H9 (cell line): ENCODE measurements around the gene GCK. TPM values are rescaled to one million over a fixed set of nuclear protein-coding genes. Genes with fewer than 3 reads are reported as not detected.

Source experiments
- DNase-seq: peaks from one replicate; pipeline ENCODE4 v3.0.0-alpha.2; 2017
- H2AFZ ChIP-seq: one replicate; pipeline ENCODE4 v1.6.1; 2013; ENCODE audit warnings: mild to moderate bottlenecking, low read length, control low read depth, moderate library complexity
- H2AK5ac ChIP-seq: 2 replicates; pipeline ENCODE4 v1.6.1; 2013; ENCODE audit warnings: low read length, control low read depth, mixed read lengths; ENCODE audit not compliant: insufficient read length
- H2BK120ac ChIP-seq: one replicate; pipeline ENCODE4 v1.6.1; 2013; ENCODE audit warnings: low read depth, mild to moderate bottlenecking, low read length, control low read depth, inconsistent platforms; ENCODE audit not compliant: poor library complexity, severe bottlenecking
- H2BK12ac ChIP-seq: 2 replicates; pipeline ENCODE4 v1.6.1; 2013; ENCODE audit warnings: low read length, control low read depth, mixed read lengths, low read depth; ENCODE audit not compliant: insufficient read length
- H2BK15ac ChIP-seq: 2 replicates; pipeline ENCODE4 v1.6.1; 2013; ENCODE audit warnings: low read depth, low read length, control low read depth
- H2BK20ac ChIP-seq: one replicate; pipeline ENCODE4 v1.6.1; 2013; ENCODE audit warnings: low read depth, mild to moderate bottlenecking, low read length, control low read depth, inconsistent platforms; ENCODE audit not compliant: poor library complexity, severe bottlenecking
- H2BK5ac ChIP-seq: 2 replicates; pipeline ENCODE4 v1.6.1; 2013; ENCODE audit warnings: low read length, control low read depth, mixed read lengths; ENCODE audit not compliant: insufficient read length
- H3K14ac ChIP-seq: 2 replicates; pipeline ENCODE4 v1.6.1; 2013; ENCODE audit warnings: low read length, control low read depth; ENCODE audit not compliant: insufficient read depth
- H3K18ac ChIP-seq: 2 replicates; pipeline ENCODE4 v1.6.1; 2013; ENCODE audit warnings: low read depth, mild to moderate bottlenecking, mixed read lengths, low read length, control low read depth; ENCODE audit not compliant: insufficient read length
- H3K23ac ChIP-seq: 2 replicates; pipeline ENCODE4 v1.6.1; 2013; ENCODE audit warnings: low read length, control low read depth, mixed read lengths, low read depth; ENCODE audit not compliant: insufficient read length
- H3K23me2 ChIP-seq: 2 replicates; pipeline ENCODE4 v1.6.1; 2013; ENCODE audit warnings: low read depth, mild to moderate bottlenecking, mixed read lengths, low read length, control low read depth; ENCODE audit not compliant: insufficient read length, poor library complexity, severe bottlenecking
- H3K27ac ChIP-seq: 2 replicates; pipeline ENCODE4 v1.5.1; 2013; ENCODE audit warnings: low read length, control low read depth, mixed read lengths, low read depth; ENCODE audit not compliant: insufficient read length
- H3K27me3 ChIP-seq: 2 replicates; pipeline ENCODE4 v1.6.1; 2013; ENCODE audit warnings: low read length, control low read depth, inconsistent platforms; ENCODE audit not compliant: insufficient read depth
- H3K4ac ChIP-seq: 2 replicates; pipeline ENCODE4 v1.6.1; 2013; ENCODE audit warnings: low read depth, mild to moderate bottlenecking, control low read depth, inconsistent platforms, low read length, moderate library complexity
- H3K4me1 ChIP-seq: 2 replicates; pipeline ENCODE4 v1.6.1; 2013; ENCODE audit warnings: low read length, control low read depth, inconsistent platforms; ENCODE audit not compliant: insufficient read depth
- H3K4me2 ChIP-seq: 2 replicates; pipeline ENCODE4 v1.6.1; 2013; ENCODE audit warnings: low read length, control low read depth, mixed read lengths; ENCODE audit not compliant: insufficient read length, insufficient read depth
- H3K56ac ChIP-seq: 2 replicates; pipeline ENCODE4 v1.6.1; 2013; ENCODE audit warnings: low read depth, mild to moderate bottlenecking, mixed read lengths, low read length, control low read depth; ENCODE audit not compliant: insufficient read length
- H3K79me1 ChIP-seq: 2 replicates; pipeline ENCODE4 v1.6.1; 2013; ENCODE audit warnings: low read depth, mild to moderate bottlenecking, moderate library complexity, low read length, control low read depth, inconsistent platforms; ENCODE audit not compliant: insufficient read depth, poor library complexity, severe bottlenecking
- H3K79me2 ChIP-seq: 2 replicates; pipeline ENCODE4 v1.6.1; 2013; ENCODE audit warnings: low read length, control low read depth, inconsistent platforms; ENCODE audit not compliant: insufficient read depth
- H3K9ac ChIP-seq: 2 replicates; pipeline ENCODE4 v1.6.1; 2013; ENCODE audit warnings: low read length, control low read depth, mixed read lengths; ENCODE audit not compliant: insufficient read length; ENCODE audit errors: extremely low read depth
- H3K9me3 ChIP-seq: one replicate; pipeline ENCODE4 v1.6.1; 2013; ENCODE audit warnings: low read depth, low read length, inconsistent platforms; ENCODE audit not compliant: control insufficient read depth
- H3T11ph ChIP-seq: one replicate; pipeline ENCODE4 v1.6.1; 2013; ENCODE audit warnings: mild to moderate bottlenecking, low read length, control low read depth, inconsistent platforms
- H4K20me1 ChIP-seq: one replicate; pipeline ENCODE4 v1.6.1; 2013; ENCODE audit not compliant: control insufficient read depth, insufficient read length, insufficient read depth
- H4K5ac ChIP-seq: 2 replicates; pipeline ENCODE4 v1.6.1; 2013; ENCODE audit warnings: low read depth, mild to moderate bottlenecking, mixed read lengths, low read length, control low read depth; ENCODE audit not compliant: insufficient read length
- H4K8ac ChIP-seq: replicated peaks from 2 replicates; pipeline ENCODE4 v1.6.1; 2013; ENCODE audit warnings: low read length, control low read depth, mixed read lengths, low read depth; ENCODE audit not compliant: insufficient read length
- H4K91ac ChIP-seq: 2 replicates; pipeline ENCODE4 v1.6.1; 2013; ENCODE audit warnings: low read depth, mild to moderate bottlenecking, moderate library complexity, mixed read lengths, low read length, control low read depth; ENCODE audit not compliant: insufficient read length
- H3K27ac Mint-ChIP-seq, 3 experiments: 2 replicates in 2 of 3; 3 replicates in 1 of 3; pipeline ENCODE4 v1.8.0; 2020 to 2021; ENCODE audit warnings: mixed read lengths in 3 of 3, mild to moderate bottlenecking in 1 of 3, moderate library complexity in 1 of 3
- H3K27me3 Mint-ChIP-seq: 2 replicates; pipeline ENCODE4 v1.8.0; 2021; ENCODE audit warnings: low read depth, mild to moderate bottlenecking, moderate library complexity, mixed read lengths
- H3K36me3 Mint-ChIP-seq, 3 experiments: 2 replicates in 2 of 3; 3 replicates in 1 of 3; pipeline ENCODE4 v1.8.0; 2020 to 2021; ENCODE audit warnings: low read depth in 3 of 3, mixed read lengths in 3 of 3; ENCODE audit not compliant: insufficient read depth in 1 of 3
- H3K4me1 Mint-ChIP-seq, 2 experiments: 2 replicates each; pipeline ENCODE4 v1.8.0; 2020; ENCODE audit warnings: mixed read lengths in 2 of 2
- H3K4me3 Mint-ChIP-seq, 2 experiments: 2 replicates in 1 of 2; 3 replicates in 1 of 2; pipeline ENCODE4 v1.8.0; 2020 to 2021; ENCODE audit warnings: mild to moderate bottlenecking in 2 of 2, mixed read lengths in 2 of 2, moderate library complexity in 1 of 2
- H3K9me3 Mint-ChIP-seq, 2 experiments: 2 replicates in 1 of 2; 3 replicates in 1 of 2; pipeline ENCODE4 v1.8.0; 2020; ENCODE audit warnings: mild to moderate bottlenecking in 2 of 2, mixed read lengths in 2 of 2, moderate library complexity in 1 of 2
- whole genome bisulfite sequencing: extraction: QIAGEN DNeasy Blood & Tissue Kit; methylation state at CpG from one replicate; pipeline ENCODE4 v1.1.7; 2013; ENCODE audit warnings: missing lambda C conversion rate, low lambda C conversion rate, mixed read lengths; ENCODE audit not compliant: insufficient read length; ENCODE audit errors: extremely low coverage; 5-methylcytosine and 5-hydroxymethylcytosine counted together
- total RNA-seq: library from RNA; stranded (reverse); gene quantifications from 2 replicates; pipeline ENCODE4 v1.2.1, GENCODE V29; 2021
- TF ChIP-seq, protein P1 (sequence below): fragments of 200-600 bp; sonication (generic); conservative IDR thresholded peaks from 3 replicates; pipeline ENCODE4 v1.8.0; 2021; ENCODE audit warnings: antibody characterized with exemption, mild to moderate bottlenecking

The GCK gene
- total RNA-seq, 1 experiment from 2014 or later, result 0.98 TPM

DNA sequence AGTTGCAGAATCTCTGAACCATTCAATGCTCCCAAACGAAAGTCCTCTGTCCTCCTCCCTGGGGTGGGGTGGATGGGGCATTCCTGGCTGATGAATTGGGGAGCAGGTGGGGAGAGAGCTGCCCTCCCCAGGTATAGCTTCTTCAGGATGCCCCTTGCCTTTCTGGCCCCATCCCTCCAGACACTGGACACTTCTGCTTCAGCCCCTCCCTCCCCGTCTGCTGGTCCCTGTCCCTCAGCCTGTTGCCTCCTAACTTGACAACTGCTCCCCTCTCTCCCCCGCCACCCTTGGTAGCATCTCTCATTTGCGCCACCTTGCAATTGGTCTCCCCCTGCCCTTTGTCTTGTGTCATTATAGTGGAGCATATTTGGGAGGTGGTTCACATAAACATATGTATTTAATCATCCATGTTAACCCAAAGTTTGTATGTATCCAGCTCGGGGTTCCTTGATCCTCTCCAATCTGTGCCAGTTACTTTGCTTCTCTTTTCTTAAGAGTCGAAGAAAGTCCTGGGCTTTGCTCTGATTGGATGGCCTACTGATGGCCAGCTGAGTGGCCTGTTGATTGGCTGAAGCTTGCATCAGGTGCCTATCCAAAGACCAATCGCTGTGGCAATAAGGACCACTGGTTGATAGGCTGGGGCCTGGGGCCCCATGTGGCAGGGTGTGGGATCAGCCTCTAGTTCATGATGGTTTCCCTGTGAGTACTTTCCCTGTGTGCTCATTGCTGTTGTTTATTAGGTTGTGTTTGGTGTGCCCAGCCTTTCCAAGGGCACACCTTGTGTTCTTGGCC is 4.0 kb upstream of the GCK start:
- no peak for DNase-seq
- Histone ChIP-seq H2BK5ac (no peak overlapping the region), H3K4ac (no peak overlapping the region), H4K8ac (no peak overlapping the region), H3T11ph (no peak overlapping the region), H3K4me1 (no peaks in the 10 kb centered on the region), H3K27ac (no peak overlapping the region), H3K14ac (no peak overlapping the region), H4K91ac (no peak overlapping the region), H4K5ac (no peak overlapping the region), H3K79me2 (no peaks in the 10 kb centered on the region), H2AFZ (no peak overlapping the region), H2BK12ac (no peak overlapping the region), H3K27me3 (0 out of 2 replicates have a peak, but pooled peaks cover 2% of the 10 kb centered on the region), H4K20me1 (no peaks in the 10 kb centered on the region), H3K9me3 (no peaks in the 10 kb centered on the region), H2BK15ac (no peak overlapping the region), H3K23ac (no peak overlapping the region), H2AK5ac (no peak overlapping the region), H3K23me2 (no peaks in the 10 kb centered on the region), H3K79me1 (no peaks in the 10 kb centered on the region), H3K56ac (no peak overlapping the region), H3K4me2 (no peak overlapping the region), H2BK20ac (no peak overlapping the region), H3K18ac (no peak overlapping the region), H3K9ac (no peak overlapping the region), H2BK120ac (no peak overlapping the region)
- Mint-ChIP-seq H3K9me3 (peaks cover 0 to 2% of the 10 kb centered on the region in 2 experiments; a peak in 1 of 5 replicates), H3K4me3 (no peak overlapping the region), H3K27me3 (peaks cover 19% of the 10 kb centered on the region), H3K36me3 (no peaks in the 10 kb centered on the region), H3K4me1 (peaks cover 6 to 7% of the 10 kb centered on the region in 2 experiments; a peak in 3 of 4 replicates), H3K27ac (no peak overlapping the region)
- TF ChIP-seq, protein P1, sequence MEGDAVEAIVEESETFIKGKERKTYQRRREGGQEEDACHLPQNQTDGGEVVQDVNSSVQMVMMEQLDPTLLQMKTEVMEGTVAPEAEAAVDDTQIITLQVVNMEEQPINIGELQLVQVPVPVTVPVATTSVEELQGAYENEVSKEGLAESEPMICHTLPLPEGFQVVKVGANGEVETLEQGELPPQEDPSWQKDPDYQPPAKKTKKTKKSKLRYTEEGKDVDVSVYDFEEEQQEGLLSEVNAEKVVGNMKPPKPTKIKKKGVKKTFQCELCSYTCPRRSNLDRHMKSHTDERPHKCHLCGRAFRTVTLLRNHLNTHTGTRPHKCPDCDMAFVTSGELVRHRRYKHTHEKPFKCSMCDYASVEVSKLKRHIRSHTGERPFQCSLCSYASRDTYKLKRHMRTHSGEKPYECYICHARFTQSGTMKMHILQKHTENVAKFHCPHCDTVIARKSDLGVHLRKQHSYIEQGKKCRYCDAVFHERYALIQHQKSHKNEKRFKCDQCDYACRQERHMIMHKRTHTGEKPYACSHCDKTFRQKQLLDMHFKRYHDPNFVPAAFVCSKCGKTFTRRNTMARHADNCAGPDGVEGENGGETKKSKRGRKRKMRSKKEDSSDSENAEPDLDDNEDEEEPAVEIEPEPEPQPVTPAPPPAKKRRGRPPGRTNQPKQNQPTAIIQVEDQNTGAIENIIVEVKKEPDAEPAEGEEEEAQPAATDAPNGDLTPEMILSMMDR, result no peak
- no CpG with 5 or more reads among the region's 7 CpGs for WGBS
